ENCODE results near the gene ZNF385B. TPM values are rescaled to one million over a fixed set of nuclear protein-coding genes. Genes with fewer than 3 reads are reported as not detected.

ZNF385B gene
- total RNA-seq, 1 experiment from 2014 or later = 0.77 TPM

DNA sequence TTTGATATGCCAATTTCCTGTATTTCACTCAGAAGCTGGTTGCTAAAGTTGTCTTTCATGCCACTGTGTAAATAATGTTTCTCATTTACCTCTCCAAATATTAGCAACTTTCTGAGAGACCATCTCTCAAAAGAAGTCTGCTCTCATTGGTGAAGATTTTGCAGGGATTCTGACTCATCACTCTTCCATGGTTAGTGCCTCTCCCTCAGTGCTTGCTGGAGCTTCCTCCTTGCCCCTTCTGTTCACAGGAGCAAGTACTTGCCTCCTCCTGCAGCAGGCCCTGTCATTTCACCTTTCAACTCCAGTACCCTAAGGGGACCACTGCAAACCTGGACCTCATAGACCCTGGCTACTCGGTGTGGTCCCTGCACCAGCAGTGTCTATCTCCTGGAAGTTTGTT is 168.8 kb downstream of the ZNF385B start:
- CTCF ChIA-PET = no interaction called here
- H3K4me1 ChIP-seq = no peaks in the 10 kb centered on the region
- no peak overlapping the region for H3K27ac Mint-ChIP-seq (ENCODE audit: unreplicated experiment)
- no peaks in the 10 kb centered on the region for H3K27me3 Mint-ChIP-seq (ENCODE audit: insufficient read depth, unreplicated experiment)
- H3K4me1 Mint-ChIP-seq (ENCODE audit: low read depth, unreplicated experiment) = peaks cover 9% of the 10 kb centered on the region
- no peaks in the 10 kb centered on the region for H3K36me3 Mint-ChIP-seq (ENCODE audit: insufficient read depth, unreplicated experiment)
- H3K9me3 Mint-ChIP-seq (ENCODE audit: unreplicated experiment) = no peaks in the 10 kb centered on the region
- POLR2A ChIA-PET = no interaction called here
- H3K4me3 ChIP-seq (ENCODE audit: low read depth, low read length) = no peak overlapping the region
- no peak overlapping the region for H3K4me3 Mint-ChIP-seq (ENCODE audit: unreplicated experiment)
- H3K9me3 ChIP-seq = no peaks in the 10 kb centered on the region
- TF ChIP-seq, protein P1, sequence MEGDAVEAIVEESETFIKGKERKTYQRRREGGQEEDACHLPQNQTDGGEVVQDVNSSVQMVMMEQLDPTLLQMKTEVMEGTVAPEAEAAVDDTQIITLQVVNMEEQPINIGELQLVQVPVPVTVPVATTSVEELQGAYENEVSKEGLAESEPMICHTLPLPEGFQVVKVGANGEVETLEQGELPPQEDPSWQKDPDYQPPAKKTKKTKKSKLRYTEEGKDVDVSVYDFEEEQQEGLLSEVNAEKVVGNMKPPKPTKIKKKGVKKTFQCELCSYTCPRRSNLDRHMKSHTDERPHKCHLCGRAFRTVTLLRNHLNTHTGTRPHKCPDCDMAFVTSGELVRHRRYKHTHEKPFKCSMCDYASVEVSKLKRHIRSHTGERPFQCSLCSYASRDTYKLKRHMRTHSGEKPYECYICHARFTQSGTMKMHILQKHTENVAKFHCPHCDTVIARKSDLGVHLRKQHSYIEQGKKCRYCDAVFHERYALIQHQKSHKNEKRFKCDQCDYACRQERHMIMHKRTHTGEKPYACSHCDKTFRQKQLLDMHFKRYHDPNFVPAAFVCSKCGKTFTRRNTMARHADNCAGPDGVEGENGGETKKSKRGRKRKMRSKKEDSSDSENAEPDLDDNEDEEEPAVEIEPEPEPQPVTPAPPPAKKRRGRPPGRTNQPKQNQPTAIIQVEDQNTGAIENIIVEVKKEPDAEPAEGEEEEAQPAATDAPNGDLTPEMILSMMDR (IDR thresholded peaks at IDR 0.05; ENCODE audit: insufficient read depth in 1 of 2, low read depth in 1 of 2, low read length in 1 of 2, severe bottlenecking in 1 of 2, unreplicated experiment in 1 of 2) = no peak
- no peak for DNase-seq
- intact Hi-C loops (cut with micrococcal nuclease; ENCODE audit: unreplicated experiment) = no loop called here
- H3K36me3 ChIP-seq (ENCODE audit: control insufficient read depth, insufficient read depth, low read length) = no peaks in the 10 kb centered on the region
- H3K27me3 ChIP-seq (replicated peaks; ENCODE audit: control insufficient read depth, insufficient read depth, low read length) = no peaks in the 10 kb centered on the region
- BruUV-seq (replicated peaks) = no TSS peak

DNA sequence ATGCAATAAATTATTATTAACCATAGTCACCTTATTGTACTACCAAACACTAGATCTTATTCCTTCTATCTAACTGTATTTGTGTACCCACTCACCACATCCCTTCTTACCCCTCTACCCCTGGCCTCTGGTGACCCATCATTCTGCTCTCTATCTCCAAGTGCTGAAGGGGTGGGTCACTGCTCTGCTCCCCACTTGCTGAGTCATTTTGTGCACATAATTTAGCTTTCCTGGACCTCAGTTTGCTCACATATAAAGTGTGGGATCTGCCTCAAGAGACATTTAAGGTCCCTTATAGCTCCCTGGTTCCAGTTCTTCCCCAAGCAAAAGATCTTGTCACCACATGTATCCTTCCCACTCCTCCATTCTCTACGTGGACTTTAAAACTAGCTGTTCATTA is 169.4 kb downstream of the ZNF385B start:
- no peaks in the 10 kb centered on the region for H3K27me3 Mint-ChIP-seq (ENCODE audit: insufficient read depth, unreplicated experiment)
- no peaks in the 10 kb centered on the region for H3K9me3 ChIP-seq
- ChIA-PET POLR2A (no interaction called here), CTCF (no interaction called here)
- no peak for DNase-seq
- no peaks in the 10 kb centered on the region for H3K4me1 ChIP-seq
- no peak overlapping the region for H3K27ac Mint-ChIP-seq (ENCODE audit: unreplicated experiment)
- peaks cover 9% of the 10 kb centered on the region for H3K4me1 Mint-ChIP-seq (ENCODE audit: low read depth, unreplicated experiment)
- no peaks in the 10 kb centered on the region for H3K36me3 ChIP-seq (ENCODE audit: control insufficient read depth, insufficient read depth, low read length)
- no peak overlapping the region for H3K4me3 Mint-ChIP-seq (ENCODE audit: unreplicated experiment)
- intact Hi-C loops (cut with micrococcal nuclease; ENCODE audit: unreplicated experiment) = no loop called here
- H3K4me3 ChIP-seq (ENCODE audit: low read depth, low read length) = no peak overlapping the region
- TF ChIP-seq, protein P1 (IDR thresholded peaks at IDR 0.05; ENCODE audit: insufficient read depth in 1 of 2, low read depth in 1 of 2, low read length in 1 of 2, severe bottlenecking in 1 of 2, unreplicated experiment in 1 of 2) = no peak
- no peaks in the 10 kb centered on the region for H3K9me3 Mint-ChIP-seq (ENCODE audit: unreplicated experiment)
- no peaks in the 10 kb centered on the region for H3K36me3 Mint-ChIP-seq (ENCODE audit: insufficient read depth, unreplicated experiment)
- no TSS peak for BruUV-seq (replicated peaks)
- H3K27me3 ChIP-seq (replicated peaks; ENCODE audit: control insufficient read depth, insufficient read depth, low read length) = no peaks in the 10 kb centered on the region

GRCh38 chr2:179691235-179691634 is 170.2 kb downstream of the ZNF385B start:
- H3K9me3 ChIP-seq = no peaks in the 10 kb centered on the region
- H3K4me1 Mint-ChIP-seq (ENCODE audit: low read depth, unreplicated experiment) = peaks cover 9% of the 10 kb centered on the region
- TF ChIP-seq, protein P1 (IDR thresholded peaks at IDR 0.05; ENCODE audit: insufficient read depth in 1 of 2, low read depth in 1 of 2, low read length in 1 of 2, severe bottlenecking in 1 of 2, unreplicated experiment in 1 of 2) = no peak
- H3K27me3 ChIP-seq (replicated peaks; ENCODE audit: control insufficient read depth, insufficient read depth, low read length) = no peaks in the 10 kb centered on the region
- BruUV-seq (replicated peaks) = no TSS peak
- ChIA-PET POLR2A (no interaction called here), CTCF (no interaction called here)
- H3K36me3 ChIP-seq (ENCODE audit: control insufficient read depth, insufficient read depth, low read length) = no peaks in the 10 kb centered on the region
- H3K27me3 Mint-ChIP-seq (ENCODE audit: insufficient read depth, unreplicated experiment) = no peaks in the 10 kb centered on the region
- no peak overlapping the region for H3K27ac Mint-ChIP-seq (ENCODE audit: unreplicated experiment)
- no peaks in the 10 kb centered on the region for H3K9me3 Mint-ChIP-seq (ENCODE audit: unreplicated experiment)
- H3K36me3 Mint-ChIP-seq (ENCODE audit: insufficient read depth, unreplicated experiment) = no peaks in the 10 kb centered on the region
- intact Hi-C loops (cut with micrococcal nuclease; ENCODE audit: unreplicated experiment) = no loop called here
- H3K4me3 ChIP-seq (ENCODE audit: low read depth, low read length) = no peak overlapping the region
- H3K4me3 Mint-ChIP-seq (ENCODE audit: unreplicated experiment) = no peak overlapping the region
- no peaks in the 10 kb centered on the region for H3K4me1 ChIP-seq
- no peak for DNase-seq

Data from Caco-2 (cell line).